K562 (cell line): Measurements from ENCODE around the gene TMBIM4. TPM values are rescaled to one million over a fixed set of nuclear protein-coding genes. Genes with fewer than 3 reads are reported as not detected.

Experiments
- BMI1 ChIP-seq: fragments of 150-350 bp; IDR thresholded peaks from 2 replicates; pipeline ENCODE4 v1.6.1; 2014; ENCODE audit warnings: low read length
- CC2D1A ChIP-seq: fragments of 450-650 bp; IDR thresholded peaks from 2 replicates; pipeline ENCODE4 v1.6.1; 2017; ENCODE audit warnings: mild to moderate bottlenecking
- CREB1 ChIP-seq, 2 experiments: sonication (generic) in 1 of 2; formaldehyde crosslinking in 1 of 2; IDR thresholded peaks; 2 replicates each; pipeline versions ENCODE4 v1.6.1 to v1.8.0; 2012 to 2022; ENCODE audit warnings: inconsistent platforms in 1 of 2, mild to moderate bottlenecking in 1 of 2, missing genetic modification reagents in 1 of 2, moderate library complexity in 1 of 2
- CREM ChIP-seq: IDR thresholded peaks from 2 replicates; pipeline ENCODE4 v1.6.1; 2014; ENCODE audit warnings: antibody characterized with exemption, low read depth
- ELF2 ChIP-seq: fragments of 250-450 bp; sonication (Bioruptor Pico); IDR thresholded peaks from 2 replicates; pipeline ENCODE4 v1.5.0; 2021; ENCODE audit warnings: mild to moderate bottlenecking
- EP400 ChIP-seq: fragments of 450-650 bp; IDR thresholded peaks from 2 replicates; pipeline ENCODE4 v1.6.1; 2017; ENCODE audit warnings: antibody characterized with exemption, mild to moderate bottlenecking, moderate library complexity
- HIVEP1 ChIP-seq: fragments of 250-450 bp; sonication (Bioruptor Pico); IDR thresholded peaks from 2 replicates; pipeline ENCODE4 v1.4.0; 2020; ENCODE audit warnings: mild to moderate bottlenecking
- JUNB ChIP-seq: fragments of 450-650 bp; formaldehyde crosslinking; conservative IDR thresholded peaks from 2 replicates; pipeline ENCODE4 v1.4.0; 2020; ENCODE audit warnings: mild to moderate bottlenecking
- MTA2 ChIP-seq: fragments of 450-650 bp; IDR thresholded peaks from 2 replicates; pipeline ENCODE4 v1.6.1; 2016; ENCODE audit warnings: low read depth
- NCOA2 ChIP-seq, 2 experiments: fragments of 450-650 bp; IDR thresholded peaks; 2 replicates each; pipeline ENCODE4 v1.6.1; 2018; ENCODE audit warnings: mild to moderate bottlenecking in 2 of 2, moderate library complexity in 1 of 2; ENCODE audit not compliant: partially characterized antibody in 2 of 2
- PURB ChIP-seq: sonication (generic); formaldehyde crosslinking; IDR thresholded peaks from 2 replicates; pipeline ENCODE4 v1.9.0; 2021; ENCODE audit warnings: low read depth, mild to moderate bottlenecking, missing genetic modification reagents
- ZKSCAN8 ChIP-seq: fragments of 200-800 bp; sonication (Bioruptor generic); IDR thresholded peaks from 2 replicates; pipeline ENCODE4 v1.6.1; 2016; ENCODE audit warnings: missing genetic modification characterization, missing compliant biosample characterization
- ZNF79 ChIP-seq: fragments of 250-450 bp; sonication (Bioruptor Pico); IDR thresholded peaks from 2 replicates; pipeline ENCODE4 v1.4.0; 2020; ENCODE audit warnings: low read depth, mild to moderate bottlenecking, moderate library complexity
- ZSCAN29 ChIP-seq: fragments of 450-650 bp; IDR thresholded peaks from 2 replicates; pipeline ENCODE4 v1.6.1; 2017
- polyA plus RNA-seq, 8 experiments: library from polyadenylated mRNA; depleted of rRNA in 4 of 8; stranded (reverse) in 5 of 8; unstranded in 3 of 8; fragments of >200 nt; fragmentation: Nextera tagmentation in 2 of 8; fragmentation: Illumina TruSeq in 1 of 8; extraction: Ambion mirVana in 2 of 8; extraction: Trizol in 1 of 8; gene quantifications; 2 replicates each; pipeline versions ENCODE4 v1.2.1 to v1.2.3, GENCODE V29; 2011 to 2014; ENCODE audit warnings: inconsistent platforms in 1 of 8, missing spikeins in 1 of 8
- total RNA-seq, 7 experiments: library from RNA; depleted of rRNA in 6 of 7; stranded (reverse); fragments of >200 nt in 6 of 7; fragmentation: Illumina TruSeq in 2 of 7; extraction: Trizol in 2 of 7; gene quantifications; 2 replicates each; pipeline versions ENCODE4 v1.2.1 to v1.2.3, GENCODE V29; 2011 to 2021; ENCODE audit warnings: low replicate concordance in 1 of 7
- TF ChIP-seq, protein P1 (sequence below), 2 experiments: fragments of 450-650 bp in 1 of 2; sonication (generic) in 1 of 2; formaldehyde crosslinking in 1 of 2; IDR thresholded peaks in 1 of 2; conservative IDR thresholded peaks in 1 of 2; 2 replicates each; pipeline versions ENCODE4 v1.6.1 to v1.8.1; 2016 to 2023; ENCODE audit warnings: mild to moderate bottlenecking in 2 of 2, moderate library complexity in 2 of 2, inconsistent platforms in 1 of 2, missing genetic modification reagents in 1 of 2
- TF ChIP-seq, protein P2 (sequence below), 2 experiments: fragments of 450-650 bp; conservative IDR thresholded peaks; 2 replicates each; pipeline ENCODE4 v1.6.1; 2017; ENCODE audit warnings: mild to moderate bottlenecking in 2 of 2, moderate library complexity in 2 of 2

The TMBIM4 gene
- total and polyA plus RNA-seq, 9 of the 15 experiments (the other 6 are each of a cell fraction or from before 2014, with no cell fraction given): 18.6 to 272 (median 50.0) TPM

GRCh38 chr12:66210840-66211239 lies 41.0 kb upstream of the TMBIM4 start (continued):
- TF ChIP-seq CREB1 (IDR thresholded peaks at IDR 0.05): no peak
- TF ChIP-seq CREB1 (CRISPR knock-in tag; IDR thresholded peaks at IDR 0.05): no peak
- TF ChIP-seq, protein P1, sequence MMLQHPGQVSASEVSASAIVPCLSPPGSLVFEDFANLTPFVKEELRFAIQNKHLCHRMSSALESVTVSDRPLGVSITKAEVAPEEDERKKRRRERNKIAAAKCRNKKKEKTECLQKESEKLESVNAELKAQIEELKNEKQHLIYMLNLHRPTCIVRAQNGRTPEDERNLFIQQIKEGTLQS (IDR thresholded peaks at IDR 0.05): no peak
- TF ChIP-seq, protein P1 (CRISPR knock-in tag; conservative IDR thresholded peaks at IDR 0.05): no peak
- TF ChIP-seq EP400: 0 out of 2 replicates have a peak, but pooled peaks have one; percentile 19
- no peak for TF ChIP-seq ZNF79 (CRISPR knock-in tag)
- no peak for TF ChIP-seq CREM
- TF ChIP-seq ZKSCAN8 (CRISPR knock-in tag): no peak
- no peak for TF ChIP-seq BMI1
- TF ChIP-seq ELF2: no peak
- no peak for TF ChIP-seq HIVEP1 (CRISPR knock-in tag)
- TF ChIP-seq JUNB (CRISPR knock-in tag): no peak
- TF ChIP-seq CC2D1A: no peak
- TF ChIP-seq MTA2: no peak
- TF ChIP-seq, protein P2, sequence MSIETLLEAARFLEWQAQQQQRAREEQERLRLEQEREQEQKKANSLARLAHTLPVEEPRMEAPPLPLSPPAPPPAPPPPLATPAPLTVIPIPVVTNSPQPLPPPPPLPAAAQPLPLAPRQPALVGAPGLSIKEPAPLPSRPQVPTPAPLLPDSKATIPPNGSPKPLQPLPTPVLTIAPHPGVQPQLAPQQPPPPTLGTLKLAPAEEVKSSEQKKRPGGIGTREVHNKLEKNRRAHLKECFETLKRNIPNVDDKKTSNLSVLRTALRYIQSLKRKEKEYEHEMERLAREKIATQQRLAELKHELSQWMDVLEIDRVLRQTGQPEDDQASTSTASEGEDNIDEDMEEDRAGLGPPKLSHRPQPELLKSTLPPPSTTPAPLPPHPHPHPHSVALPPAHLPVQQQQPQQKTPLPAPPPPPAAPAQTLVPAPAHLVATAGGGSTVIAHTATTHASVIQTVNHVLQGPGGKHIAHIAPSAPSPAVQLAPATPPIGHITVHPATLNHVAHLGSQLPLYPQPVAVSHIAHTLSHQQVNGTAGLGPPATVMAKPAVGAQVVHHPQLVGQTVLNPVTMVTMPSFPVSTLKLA (conservative IDR thresholded peaks at IDR 0.05): no peak
- no peak for TF ChIP-seq NCOA2 (IDR thresholded peaks at IDR 0.05; ENCODE audit: partially characterized antibody in 2 of 2)
- TF ChIP-seq ZSCAN29: no peak
- TF ChIP-seq PURB (CRISPR knock-in tag): no peak
